HK-2 (cell line): ENCODE data around the gene FZD4.
"Not testable (repeated sequence)": the region's sequence is repeated elsewhere in the genome, so short reads cannot be mapped to it uniquely, and the experiment has no call there.

Experiments used
- DNase-seq: peaks from one replicate; pipeline ENCODE4 v3.0.0-alpha.2; 2018; ENCODE audit not compliant: unreplicated experiment

Gene FZD4

DNA sequence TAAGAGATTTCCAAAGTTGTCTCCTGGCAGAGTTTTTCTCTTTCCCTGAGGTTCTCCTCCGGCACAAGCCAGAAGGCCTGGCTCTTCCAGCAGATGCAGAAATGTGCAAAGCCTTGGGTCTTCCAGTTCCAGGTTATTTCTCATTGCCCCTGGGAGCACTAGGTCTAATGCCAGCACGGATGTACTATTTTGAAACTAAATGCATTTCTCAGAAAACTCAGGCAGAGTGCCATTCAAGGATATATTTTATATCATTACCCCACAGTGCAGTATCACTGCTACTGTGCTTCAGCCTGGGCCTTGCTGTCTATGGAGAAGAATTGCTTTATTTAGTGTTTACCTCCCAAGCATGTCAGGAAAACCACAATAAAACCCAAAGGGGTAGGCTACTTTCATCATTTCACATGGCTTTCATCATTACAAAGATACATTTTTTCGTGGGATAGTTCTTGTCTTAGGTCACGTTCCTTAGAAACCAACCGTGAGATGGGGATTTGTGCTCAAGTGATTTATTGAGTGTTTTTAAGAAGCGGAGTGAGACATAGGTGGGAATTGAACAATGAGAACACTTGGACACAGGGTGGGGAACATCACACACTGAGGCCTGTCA lies 22.4 kb upstream of the FZD4 start:
- DNase-seq, result no peak

DNA sequence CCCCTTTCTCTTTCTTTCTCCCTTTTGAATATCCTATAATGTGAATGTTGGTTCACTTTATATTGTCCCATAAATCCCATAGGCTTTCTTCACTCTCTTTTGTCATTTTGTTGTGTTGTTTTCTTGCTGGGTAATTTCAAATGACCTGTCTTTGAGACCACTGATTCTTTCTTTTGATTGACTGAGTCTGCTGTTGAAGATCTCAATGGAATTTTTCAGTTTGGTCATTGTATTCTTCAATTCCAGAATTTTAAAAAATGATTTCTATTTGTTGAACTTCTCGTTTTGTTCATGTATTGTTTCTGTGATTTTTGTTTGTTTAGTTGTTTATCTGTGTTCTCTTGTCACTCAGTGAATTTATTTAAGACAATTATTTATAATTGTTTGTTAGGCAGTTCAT lies 17.5 kb upstream of the FZD4 start:
- no peak for DNase-seq

- no peak for DNase-seq
These were observed 14.1 kb upstream of the FZD4 start for GRCh38 chr11:86969258-86969657.

GRCh38 chr11:86967601-86968000 lies 12.4 kb upstream of the FZD4 start:
- DNase-seq, result not testable (repeated sequence)

- DNase-seq, result no peak
These were observed 2.9 kb upstream of the FZD4 start for GRCh38 chr11:86957976-86958646.

- no peak for DNase-seq
These were observed 1.7 kb upstream of the FZD4 start for GRCh38 chr11:86956905-86957195.

GRCh38 chr11:86955111-86955360 lies 159 bp downstream of the FZD4 start:
- no peak for DNase-seq

GRCh38 chr11:86954269-86955110 lies 705 bp downstream of the FZD4 start:
- DNase-seq, result peak; percentile 3

GRCh38 chr11:86952221-86952875 lies 2.8 kb downstream of the FZD4 start:
- no peak for DNase-seq

- no peak for DNase-seq
These were observed 3.5 kb downstream of the FZD4 start for GRCh38 chr11:86951706-86952105.

DNA sequence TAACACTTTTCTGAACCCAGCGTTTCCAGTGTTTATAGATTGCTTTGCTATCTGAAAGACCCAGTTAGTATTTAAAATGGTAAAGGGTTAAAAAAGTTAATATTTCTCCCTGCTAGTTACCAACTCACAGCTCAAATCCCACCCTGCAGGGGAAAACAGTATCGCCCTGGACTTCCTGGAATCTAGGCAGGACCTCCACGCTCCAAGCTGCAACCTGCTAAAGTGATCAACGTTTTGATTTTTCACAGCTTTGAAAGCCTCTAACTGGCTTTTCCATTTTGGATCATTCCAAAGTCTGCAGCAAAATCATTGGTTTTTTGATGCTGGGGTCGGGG lies 4.6 kb downstream of the FZD4 start:
- no peak for DNase-seq

DNA sequence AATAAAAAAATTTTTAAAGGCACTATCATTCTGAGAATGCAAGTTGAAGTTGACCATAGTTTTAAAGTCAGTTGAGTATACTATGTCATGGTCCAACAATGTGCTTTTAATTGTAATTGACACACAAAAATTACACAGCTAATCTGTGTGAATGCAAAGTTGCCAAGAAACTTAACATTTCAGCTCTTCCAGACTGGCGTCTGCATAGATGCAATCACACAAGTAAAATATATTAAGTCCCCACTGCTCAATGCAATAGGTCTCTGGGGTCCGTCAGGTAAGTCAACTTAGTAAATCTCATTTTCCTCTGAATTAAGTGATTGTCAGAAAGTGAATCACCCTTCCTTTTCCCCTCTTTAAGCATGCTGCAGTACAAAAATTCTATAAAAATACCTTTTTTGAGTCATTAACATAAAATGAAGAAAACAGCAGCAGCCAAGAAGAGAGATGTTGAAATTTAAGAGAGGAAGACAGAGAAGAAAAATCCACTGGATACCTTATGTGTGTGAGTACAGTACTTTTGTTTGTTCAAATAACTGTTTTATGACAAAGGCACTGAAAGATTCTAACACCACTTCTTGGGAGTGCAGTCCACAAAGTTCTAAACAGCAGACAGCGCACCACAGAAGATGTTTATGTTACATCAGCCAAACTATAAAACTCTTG lies 5.1 kb downstream of the FZD4 start:
- no peak for DNase-seq

GRCh38 chr11:86948733-86949132 lies 6.5 kb downstream of the FZD4 start:
- DNase-seq, result no peak

DNA sequence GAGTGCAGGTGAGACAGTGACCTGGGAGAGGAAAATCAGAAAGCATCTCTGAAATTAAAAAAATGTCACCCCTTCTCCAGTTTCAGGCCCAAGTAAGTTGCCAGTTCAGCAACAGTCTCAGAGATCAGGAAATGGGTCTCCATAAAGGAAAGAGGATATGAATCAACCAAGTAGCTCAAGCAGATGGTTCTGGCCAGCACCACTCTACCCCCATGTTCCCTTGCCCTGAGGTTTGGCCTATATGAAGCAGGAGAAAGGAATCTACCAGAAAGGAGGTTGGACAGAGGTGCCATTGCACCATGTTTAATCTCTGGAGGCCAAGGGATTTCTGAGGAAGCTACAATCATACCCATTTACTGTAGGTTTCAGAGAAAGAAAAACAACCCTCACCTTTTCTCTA lies 7.7 kb downstream of the FZD4 start:
- no peak for DNase-seq

DNA sequence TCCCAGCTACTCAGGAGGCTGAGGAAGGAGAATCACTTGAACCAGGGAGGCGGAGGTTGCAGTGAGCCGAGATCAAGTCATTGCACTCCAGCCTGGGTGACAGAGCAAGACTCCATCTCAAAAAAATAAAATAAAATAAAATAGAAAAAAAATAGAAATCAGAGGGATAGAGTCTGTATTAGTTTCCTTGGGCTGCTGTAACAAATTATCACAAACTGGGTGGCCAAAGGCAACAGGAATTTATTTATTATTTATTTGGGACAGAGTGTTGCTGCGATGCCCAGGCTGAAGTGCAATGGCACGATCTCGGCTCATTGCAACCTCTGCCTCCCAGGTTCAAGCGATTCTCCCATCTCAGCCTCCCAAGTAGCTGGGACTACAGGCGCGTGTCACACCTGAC lies 11.7 kb downstream of the FZD4 start:
- DNase-seq, result not testable (repeated sequence)

DNA sequence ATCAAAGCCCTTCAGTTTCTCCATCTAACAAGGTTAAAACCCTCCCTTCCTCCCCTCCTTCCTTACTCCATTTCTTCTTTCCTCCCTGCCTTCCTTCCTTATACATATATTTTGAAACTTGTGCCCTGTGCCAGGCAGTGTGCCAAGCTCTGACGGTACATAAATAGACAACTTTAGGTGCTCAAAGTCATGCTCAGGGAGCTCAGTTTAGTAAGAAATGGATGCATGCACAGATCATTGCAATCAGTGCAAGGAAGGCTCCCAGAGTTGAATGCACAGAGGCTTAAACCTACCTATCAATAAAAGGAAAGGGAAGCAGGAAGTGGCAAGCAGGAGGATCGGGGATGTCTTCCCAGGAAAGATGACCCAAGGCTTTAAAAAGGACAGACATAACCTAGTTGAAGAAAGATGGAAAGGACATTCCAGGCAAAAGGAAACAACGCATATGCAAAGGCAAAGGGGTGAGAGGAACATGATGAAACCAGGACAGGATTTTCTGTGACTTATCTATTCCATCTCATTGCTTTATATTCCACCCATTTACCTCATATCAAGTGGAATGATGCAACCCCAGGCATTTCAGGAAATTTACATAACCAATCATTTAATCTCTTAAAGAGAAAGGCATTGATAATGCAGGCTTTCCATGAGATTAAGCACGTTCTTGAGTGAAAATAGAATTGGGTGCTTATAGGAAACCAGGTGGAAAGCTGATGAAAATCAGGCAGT lies 13.2 kb downstream of the FZD4 start:
- DNase-seq, result no peak

- no peak for DNase-seq
These were observed 13.9 kb downstream of the FZD4 start for GRCh38 chr11:86941077-86941870.

DNA sequence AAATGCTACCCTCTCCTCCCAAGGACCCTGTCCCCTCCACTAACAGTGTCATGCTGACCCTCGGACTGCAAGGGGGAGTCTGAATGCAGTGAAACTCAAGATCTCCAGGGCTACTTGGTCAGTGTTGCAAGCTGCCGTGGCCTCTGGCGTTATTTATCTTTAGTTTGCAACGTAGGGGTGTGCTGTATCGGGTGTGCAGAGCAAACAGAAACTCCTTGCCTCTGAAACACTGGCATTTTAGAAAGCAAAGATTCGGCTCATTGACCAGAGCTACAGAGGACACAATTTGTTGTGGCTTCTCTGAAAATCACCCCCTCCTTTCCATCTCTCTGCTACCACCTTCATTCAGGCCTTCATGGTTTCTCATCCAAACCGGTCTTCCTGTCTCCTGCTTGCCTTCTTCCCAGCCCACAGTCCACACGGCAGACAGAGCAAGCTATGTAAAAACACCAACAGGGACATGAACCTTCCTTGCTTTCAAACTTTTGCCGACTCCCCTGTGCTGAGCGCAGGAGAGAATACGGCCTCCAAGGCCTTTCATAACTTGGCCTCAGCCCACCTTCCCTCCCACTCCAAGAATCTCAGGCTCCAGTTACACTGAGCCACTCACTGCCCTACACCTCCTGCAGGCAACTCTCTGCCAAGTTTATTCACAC lies 14.9 kb downstream of the FZD4 start:
- no peak for DNase-seq

DNA sequence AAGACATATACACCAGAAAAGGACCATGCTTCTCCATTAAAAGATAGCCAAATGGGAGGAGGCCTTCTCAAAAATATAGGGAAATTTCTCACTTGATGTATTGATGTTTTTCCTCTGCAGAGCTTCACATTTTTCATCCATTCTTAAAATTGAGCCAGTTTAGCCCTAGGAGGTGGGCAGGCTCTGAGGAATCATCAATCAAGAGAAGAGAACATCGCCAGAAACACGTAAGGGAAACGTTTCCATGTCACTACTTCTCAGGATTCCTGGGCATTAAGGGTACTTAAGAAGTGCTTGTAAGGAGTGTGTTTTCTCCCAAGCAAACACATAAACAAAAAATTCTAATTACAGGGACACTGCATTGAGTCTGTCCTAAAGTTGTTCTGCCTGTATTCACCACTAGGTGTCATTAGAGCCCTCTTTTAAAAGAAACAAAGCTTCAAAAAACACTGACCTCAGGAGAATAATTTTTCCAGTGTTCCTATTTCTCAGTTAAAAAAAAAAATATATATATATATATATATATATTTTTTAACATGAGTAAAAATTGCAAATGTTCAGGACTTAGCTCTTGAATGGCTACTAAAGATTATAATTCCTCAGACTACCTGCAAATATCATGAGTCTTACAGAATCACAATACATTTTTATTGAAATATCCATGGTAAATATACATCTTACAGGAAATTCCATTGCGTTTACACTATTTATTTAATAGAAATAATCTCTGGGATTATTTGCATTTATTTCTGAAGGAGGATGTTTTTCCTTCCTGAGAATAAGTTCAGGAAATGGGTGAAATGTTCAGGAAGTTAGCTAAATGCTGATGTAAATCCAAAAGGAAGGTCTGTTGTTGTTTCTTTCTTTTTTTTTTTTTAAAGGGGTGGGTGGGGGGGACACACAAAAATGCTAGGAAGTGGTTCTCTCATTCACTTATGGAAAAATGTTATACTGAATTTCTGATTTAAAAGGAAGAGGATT lies 16.0 kb downstream of the FZD4 start:
- no peak for DNase-seq
